Measurements from ENCODE around the gene SEC14L2.
"Not testable (repeated sequence)": the region's sequence is repeated elsewhere in the genome, so short reads cannot be mapped to it uniquely, and the experiment has no call there.

SEC14L2 gene

GRCh38 chr22:30380011-30380410, 16.8 kb upstream of the SEC14L2 start:
- DNase-seq, result no peak

- no peak for DNase-seq
Observed at GRCh38 chr22:30381264-30381663, 15.6 kb upstream of the SEC14L2 start.

GRCh38 chr22:30382340-30382739, 14.5 kb upstream of the SEC14L2 start:
- DNase-seq, result no peak

DNA sequence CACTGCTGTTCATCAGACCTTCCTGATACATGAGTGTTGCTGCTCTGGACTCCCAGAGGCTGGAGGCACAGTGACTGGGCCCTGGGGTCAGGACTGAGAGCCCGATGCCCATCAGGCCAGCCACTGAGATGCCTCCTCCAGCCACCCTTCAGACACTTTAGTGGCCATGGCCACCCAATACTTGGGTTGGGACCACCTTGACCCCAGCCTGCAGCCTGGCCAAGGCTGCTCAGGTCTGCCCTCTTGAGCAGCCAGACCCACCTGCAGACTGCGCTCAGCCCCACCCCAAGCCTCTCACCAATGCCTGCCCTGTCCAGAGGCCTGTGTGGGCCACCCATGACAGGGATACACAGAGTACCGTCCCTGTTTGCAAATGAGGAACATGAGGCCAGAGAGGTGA, 13.8 kb upstream of the SEC14L2 start:
- DNase-seq, result no peak

DNA sequence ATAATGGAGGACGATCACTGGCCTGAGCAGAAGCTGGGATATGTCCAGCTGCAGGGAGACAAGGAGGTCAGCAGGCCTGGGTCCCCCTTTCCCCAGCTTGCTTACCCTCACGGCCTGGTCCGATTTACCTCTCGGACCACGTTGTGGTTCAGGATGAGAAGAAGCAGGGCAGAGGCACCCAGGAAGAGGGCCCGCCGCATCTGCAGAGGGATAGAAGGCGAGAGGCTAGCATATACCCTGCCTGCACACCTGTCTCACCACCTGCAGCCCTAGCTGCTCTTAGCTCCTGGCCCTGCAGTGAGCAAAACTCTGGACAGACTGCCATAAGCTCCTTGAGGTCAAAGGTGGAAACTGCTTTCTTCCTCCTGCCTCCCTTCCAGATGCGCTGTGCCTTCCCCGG, 10.9 kb upstream of the SEC14L2 start:
- DNase-seq, result no peak

- DNase-seq, result no peak
Observed at GRCh38 chr22:30386608-30386959, 10.2 kb upstream of the SEC14L2 start.

GRCh38 chr22:30386960-30387827, 9.6 kb upstream of the SEC14L2 start, which contains the start of gene RNF215:
TSS of gene RNF215 (minus strand) at chr22:30387411. CDS start at chr22:30387313, 98 bp downstream.
- DNase-seq, result peak; percentile 75

- peak; percentile 63 for DNase-seq
Observed at GRCh38 chr22:30390974-30391691, 5.7 kb upstream of the SEC14L2 start.

- no peak for DNase-seq
Observed at GRCh38 chr22:30392661-30393321, 4.0 kb upstream of the SEC14L2 start.

GRCh38 chr22:30393322-30393680, 3.5 kb upstream of the SEC14L2 start:
- DNase-seq, result no peak

DNA sequence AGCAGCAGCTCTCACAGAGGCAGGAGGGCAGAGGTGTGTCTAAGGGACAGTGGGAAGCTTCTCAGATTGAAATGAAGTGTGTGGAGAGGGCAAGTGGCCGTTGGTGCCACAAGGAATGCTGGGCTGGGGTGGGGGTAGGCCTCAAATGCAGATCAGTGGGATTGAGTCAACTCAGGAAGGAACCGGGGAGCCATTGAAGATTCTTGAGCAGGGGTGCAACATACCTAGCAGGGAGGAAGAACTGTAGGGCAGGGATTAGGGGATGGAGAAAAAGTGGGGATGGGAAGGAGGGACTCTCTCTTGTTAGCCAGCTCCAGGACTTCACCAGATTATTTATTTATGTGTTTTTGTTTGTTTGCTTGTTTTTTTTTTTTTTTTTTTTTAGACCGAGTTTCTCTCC, 2.9 kb upstream of the SEC14L2 start:
- DNase-seq, result no peak

DNA sequence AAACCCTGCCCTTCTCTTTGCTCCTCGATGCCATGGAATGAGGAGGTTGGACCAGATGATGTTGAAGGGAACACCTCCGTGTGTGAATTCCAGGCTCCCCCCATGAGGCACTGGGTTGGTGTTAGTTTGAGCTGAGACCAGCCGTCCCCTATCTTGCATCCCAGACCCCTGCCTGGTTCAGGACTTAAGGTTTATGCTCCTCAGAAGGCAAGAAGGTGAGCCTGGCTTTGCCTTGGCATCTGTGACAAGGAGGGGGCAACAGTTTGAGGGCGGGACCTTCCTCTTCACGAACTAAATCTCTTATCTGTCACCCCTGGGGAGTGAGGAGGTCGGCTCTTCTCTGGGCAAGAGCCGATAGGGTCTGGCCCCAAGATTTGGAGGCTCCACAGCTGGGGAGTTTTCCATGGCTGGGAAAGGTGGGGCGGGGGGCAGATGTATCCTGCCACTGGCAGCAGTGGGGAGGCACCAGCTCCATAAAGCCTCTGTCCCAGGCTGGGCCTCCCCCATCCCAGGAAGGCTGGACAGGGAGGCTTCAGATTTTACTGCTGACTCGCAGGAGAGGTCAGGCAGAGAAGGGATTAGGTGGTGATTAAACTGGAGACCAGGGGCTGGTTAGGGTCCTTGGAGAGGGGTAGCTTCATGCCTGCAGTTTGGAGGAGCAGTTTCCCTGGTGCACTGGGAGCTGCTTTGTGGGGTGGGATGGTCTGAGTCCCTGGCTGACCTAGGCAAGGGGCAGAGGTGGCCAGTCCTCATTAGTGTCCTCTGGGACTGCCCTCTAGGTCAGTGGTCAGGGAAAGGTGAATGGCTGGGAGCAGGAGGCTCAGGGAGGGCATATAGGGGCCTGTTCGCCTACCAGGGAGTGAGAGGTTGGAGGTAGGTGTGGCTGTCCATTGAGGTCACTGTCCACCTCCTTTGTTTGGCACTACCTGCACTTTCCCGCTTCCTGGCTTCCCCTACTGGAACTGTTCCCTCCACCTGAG, 1.1 kb downstream of the SEC14L2 start:
- no peak for DNase-seq

- no peak for DNase-seq
Observed at GRCh38 chr22:30398685-30399680, 2.2 kb downstream of the SEC14L2 start.

- DNase-seq, result no peak
Observed at GRCh38 chr22:30399718-30400117, 2.9 kb downstream of the SEC14L2 start.

DNA sequence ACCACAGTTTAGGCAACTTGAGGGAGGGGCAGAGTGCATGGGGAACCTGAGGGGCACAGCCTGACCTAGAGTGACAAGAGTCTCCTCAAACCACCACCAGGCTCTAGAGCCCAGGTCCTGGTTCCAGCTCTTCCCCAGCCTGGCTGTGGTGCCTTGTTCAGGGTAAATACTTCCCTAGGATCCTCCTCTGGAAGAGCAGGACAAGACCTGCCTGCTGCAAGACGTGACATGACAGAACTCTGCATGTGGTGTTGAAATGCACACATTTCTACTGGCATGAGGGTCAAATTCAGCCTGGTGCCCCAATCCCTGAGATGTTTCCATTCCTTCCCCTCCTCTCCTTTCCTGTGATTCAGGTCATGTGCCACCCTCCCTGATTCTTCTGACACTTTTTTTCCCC, 3.3 kb downstream of the SEC14L2 start:
- DNase-seq, result no peak

GRCh38 chr22:30401024-30401423, 4.2 kb downstream of the SEC14L2 start:
- not testable (repeated sequence) for DNase-seq

GRCh38 chr22:30402028-30402765, 5.4 kb downstream of the SEC14L2 start:
- DNase-seq, result no peak

DNA sequence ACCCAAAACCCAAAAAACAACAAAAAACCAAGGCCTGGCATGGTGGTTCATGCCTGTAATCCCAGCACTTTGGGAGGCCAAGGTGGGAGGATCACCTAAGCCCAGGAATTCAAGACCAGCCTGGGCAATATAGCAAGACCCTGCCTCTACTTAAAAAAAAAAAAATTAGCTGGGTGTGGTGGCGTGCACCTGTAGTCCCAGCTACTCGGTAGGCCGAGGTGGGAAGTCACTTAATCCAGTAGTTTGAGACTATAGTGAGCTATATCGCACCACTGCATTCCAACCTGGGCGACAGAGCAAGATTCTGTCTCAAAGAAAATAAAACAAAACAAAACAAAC, 5.9 kb downstream of the SEC14L2 start:
- DNase-seq, result not testable (repeated sequence)

DNA sequence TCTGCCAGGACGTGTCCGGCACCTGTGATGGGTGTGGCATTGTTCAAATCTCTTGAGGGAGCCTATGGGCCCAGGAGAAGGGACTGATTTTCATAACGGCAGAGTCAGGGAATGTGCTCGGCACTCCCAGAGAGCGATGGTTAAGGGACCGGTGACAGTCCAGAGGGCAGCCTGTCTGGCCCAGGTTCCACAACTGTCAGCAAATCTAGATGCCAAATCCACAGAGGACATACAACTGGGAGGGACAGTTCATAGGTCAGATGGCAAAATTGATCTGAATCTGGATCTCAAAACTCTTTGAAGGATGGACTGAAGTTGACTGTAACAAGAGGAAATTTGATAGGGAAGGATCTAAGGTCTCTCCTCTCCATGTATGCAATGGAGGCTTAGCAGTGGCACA, 7.5 kb downstream of the SEC14L2 start:
- DNase-seq, result no peak

DNA sequence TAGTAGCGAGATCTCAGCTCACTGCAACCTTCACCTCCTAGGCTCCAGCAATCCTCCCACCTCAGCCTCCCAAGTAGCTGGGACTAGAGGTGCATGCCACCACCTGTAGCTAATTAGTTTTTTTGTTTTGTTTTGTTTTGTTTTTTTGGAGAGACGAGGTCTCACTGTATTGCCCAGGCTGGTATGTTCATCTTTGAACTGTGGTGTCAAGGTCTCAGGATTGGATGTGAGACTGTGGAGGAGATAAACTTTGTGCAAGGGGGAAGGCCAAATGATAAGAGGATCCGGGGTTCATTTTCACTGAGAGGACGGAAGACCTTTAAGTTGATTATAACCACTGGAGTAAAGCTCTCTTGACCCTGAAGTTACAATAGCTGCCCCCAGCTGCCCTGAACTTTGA, 8.9 kb downstream of the SEC14L2 start:
- DNase-seq, result no peak

DNA sequence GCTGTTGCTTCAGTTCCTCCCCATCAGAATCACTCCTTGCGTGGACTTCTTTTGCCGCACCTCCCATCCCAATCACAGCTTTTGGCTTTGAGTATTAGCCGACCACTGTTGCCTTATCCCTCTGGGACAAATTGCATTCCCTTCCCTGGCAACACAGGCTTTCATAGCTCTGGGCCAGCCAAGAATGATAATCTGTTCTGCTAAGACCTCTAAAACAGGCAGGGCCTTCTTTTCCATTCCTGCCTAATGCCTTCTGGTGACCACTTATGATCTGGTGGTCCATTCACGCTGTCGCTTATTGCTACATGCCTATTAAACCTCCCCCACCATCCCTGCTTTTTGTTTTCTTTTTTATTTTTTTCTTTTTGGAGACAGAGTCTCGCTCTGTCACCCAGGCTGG, 9.6 kb downstream of the SEC14L2 start:
- DNase-seq, result no peak
